Measurements from ENCODE around the gene TIMM50. TPM values are rescaled to one million over a fixed set of nuclear protein-coding genes. Genes with fewer than 3 reads are reported as not detected.

Gene TIMM50
- total and polyA plus RNA-seq, 2 of the 8 experiments (the other 6 are each of a cell fraction or from before 2014, with no cell fraction given): 155 to 187 TPM

DNA sequence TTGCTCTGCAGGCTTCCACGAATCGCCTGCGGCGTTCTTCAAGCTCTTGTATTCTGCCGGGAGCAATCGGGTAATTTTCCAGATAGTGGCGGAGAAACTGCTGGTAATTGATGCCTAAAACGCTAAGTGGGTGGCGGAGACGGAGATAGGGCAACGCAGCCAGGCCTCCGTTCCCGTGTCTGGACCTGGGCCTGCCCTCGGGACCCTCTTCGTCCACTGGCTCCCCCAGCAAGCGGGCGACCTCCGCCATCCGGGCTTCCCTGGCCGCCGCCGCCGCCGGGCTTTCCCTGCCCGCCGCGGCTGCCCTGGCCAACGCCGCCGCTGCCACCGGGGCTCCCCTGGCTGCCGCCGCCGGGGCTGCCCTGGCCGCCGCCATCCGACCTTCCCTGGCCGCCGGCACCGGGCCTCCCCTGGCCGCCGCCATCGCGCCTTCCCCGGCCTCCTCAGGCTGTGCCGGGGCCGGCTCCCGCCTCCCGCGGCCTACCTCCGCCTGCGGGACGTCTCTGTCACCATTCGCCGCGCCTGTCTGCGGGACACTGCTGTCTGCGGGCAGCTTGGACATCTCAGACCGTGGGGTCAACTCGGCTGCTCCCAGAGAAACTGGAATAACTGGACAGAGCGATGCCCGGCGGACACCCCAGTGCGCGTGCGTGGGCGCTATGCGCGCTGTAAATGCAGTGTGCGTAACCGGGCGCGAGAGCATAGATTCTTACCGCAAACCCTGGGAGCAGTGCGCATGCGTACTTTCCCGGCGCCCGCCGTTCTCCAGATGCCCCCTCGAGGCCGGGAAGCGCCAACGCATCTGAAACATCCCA, 59.1 kb downstream of the TIMM50 start, which contains the start of gene EID2:
Gene EID2 (minus strand): TSS at position 644 of the 815 bp plus-strand sequence. CDS start 82 bp downstream, at position 562.
- CTCF ChIA-PET (ENCODE audit: partially characterized antibody): interaction anchor here (0.7 to 3.6 kb wide), 16 partner anchors 8 to 874 kb away, joined by 3 to 15 read pairs (median 3); partner anchors contain the start of genes EID2B, LGALS13 and PRX
- peak within 1 kb of the TSS; percentile 6 for H2BK120ac ChIP-seq (replicated peaks; ENCODE audit: low read depth, low read length)
- TF ChIP-seq GTF2F1 (IDR thresholded peaks at IDR 0.05; ENCODE audit: borderline replicate concordance, low read depth, low read length) (peak; percentile 56; the same call in 1 of the 2 replicates), ASH2L (IDR thresholded peaks at IDR 0.05; ENCODE audit: low read length) (peak; percentile 72), RAD21 (IDR thresholded peaks at IDR 0.05 in 1 of 2, conservative IDR thresholded peaks at IDR 0.05 in 1 of 2; ENCODE audit: low read depth in 2 of 2, low read length in 2 of 2) (peak; percentile 46 to 54)
- TF ChIP-seq, protein P1, sequence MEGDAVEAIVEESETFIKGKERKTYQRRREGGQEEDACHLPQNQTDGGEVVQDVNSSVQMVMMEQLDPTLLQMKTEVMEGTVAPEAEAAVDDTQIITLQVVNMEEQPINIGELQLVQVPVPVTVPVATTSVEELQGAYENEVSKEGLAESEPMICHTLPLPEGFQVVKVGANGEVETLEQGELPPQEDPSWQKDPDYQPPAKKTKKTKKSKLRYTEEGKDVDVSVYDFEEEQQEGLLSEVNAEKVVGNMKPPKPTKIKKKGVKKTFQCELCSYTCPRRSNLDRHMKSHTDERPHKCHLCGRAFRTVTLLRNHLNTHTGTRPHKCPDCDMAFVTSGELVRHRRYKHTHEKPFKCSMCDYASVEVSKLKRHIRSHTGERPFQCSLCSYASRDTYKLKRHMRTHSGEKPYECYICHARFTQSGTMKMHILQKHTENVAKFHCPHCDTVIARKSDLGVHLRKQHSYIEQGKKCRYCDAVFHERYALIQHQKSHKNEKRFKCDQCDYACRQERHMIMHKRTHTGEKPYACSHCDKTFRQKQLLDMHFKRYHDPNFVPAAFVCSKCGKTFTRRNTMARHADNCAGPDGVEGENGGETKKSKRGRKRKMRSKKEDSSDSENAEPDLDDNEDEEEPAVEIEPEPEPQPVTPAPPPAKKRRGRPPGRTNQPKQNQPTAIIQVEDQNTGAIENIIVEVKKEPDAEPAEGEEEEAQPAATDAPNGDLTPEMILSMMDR (IDR thresholded peaks at IDR 0.05; ENCODE audit: control extremely low read depth in 1 of 3, insufficient read depth in 1 of 3, low read depth in 1 of 3, low read length in 3 of 3): peak; percentile 66 to 85 (median 74)
- TF ChIP-seq, protein P2, sequence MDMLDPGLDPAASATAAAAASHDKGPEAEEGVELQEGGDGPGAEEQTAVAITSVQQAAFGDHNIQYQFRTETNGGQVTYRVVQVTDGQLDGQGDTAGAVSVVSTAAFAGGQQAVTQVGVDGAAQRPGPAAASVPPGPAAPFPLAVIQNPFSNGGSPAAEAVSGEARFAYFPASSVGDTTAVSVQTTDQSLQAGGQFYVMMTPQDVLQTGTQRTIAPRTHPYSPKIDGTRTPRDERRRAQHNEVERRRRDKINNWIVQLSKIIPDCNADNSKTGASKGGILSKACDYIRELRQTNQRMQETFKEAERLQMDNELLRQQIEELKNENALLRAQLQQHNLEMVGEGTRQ (IDR thresholded peaks at IDR 0.05; ENCODE audit: low read length): no peak
- TF ChIP-seq, protein P3, sequence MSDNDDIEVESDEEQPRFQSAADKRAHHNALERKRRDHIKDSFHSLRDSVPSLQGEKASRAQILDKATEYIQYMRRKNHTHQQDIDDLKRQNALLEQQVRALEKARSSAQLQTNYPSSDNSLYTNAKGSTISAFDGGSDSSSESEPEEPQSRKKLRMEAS (IDR thresholded peaks at IDR 0.05): peak; percentile 75

More for the DNA sequence above, 59.1 kb downstream of the TIMM50 start, which contains the start of gene EID2:
- 1% methylated on average over 83 of the region's 84 CpGs; no CpG with 5 or more reads in 1 of the 2 experiments for WGBS, 2 experiments (ENCODE audit: extremely low coverage in 1 of 2, insufficient coverage in 1 of 2, insufficient read length in 1 of 2, insufficient replicate concordance in 2 of 2, low coverage in 1 of 2, low lambda C conversion rate in 2 of 2, missing lambda C conversion rate in 1 of 2)
- peaks cover 0 to 4% (median under 1%) of the 10 kb centered on the region in 4 experiments; a peak in 3 of 7 replicates for H3K4me1 ChIP-seq (replicated peaks in 1 of 4; ENCODE audit: control insufficient read depth in 3 of 4, insufficient read depth in 4 of 4, low read length in 3 of 4)
- H3K4me2 ChIP-seq (ENCODE audit: insufficient read depth in 1 of 2, low read depth in 2 of 2, low read length in 2 of 2): peak within 1 kb of the TSS; percentile 74 to 78
- peak within 1 kb of the TSS; percentile 40 for H3K56ac ChIP-seq (replicated peaks; ENCODE audit: insufficient read length, low read depth, low read length)
- no peaks in the 10 kb centered on the region for H3K36me3 ChIP-seq (ENCODE audit: control insufficient read depth in 2 of 4, insufficient read depth in 4 of 4, low read length in 3 of 4)
- H2BK5ac ChIP-seq (ENCODE audit: low read depth, low read length): peak within 1 kb of the TSS; percentile 78
- peak within 1 kb of the TSS; percentile 71 for H3K4ac ChIP-seq (replicated peaks; ENCODE audit: insufficient read length, low read depth, low read length)
- H3K9ac ChIP-seq (replicated peaks in 1 of 4; ENCODE audit: extremely low read depth in 1 of 4, low read depth in 3 of 4, low read length in 3 of 4): peak within 1 kb of the TSS; percentile 75 to 88 (median 83)
- no peaks in the 10 kb centered on the region for H3K27me3 ChIP-seq (replicated peaks in 1 of 4; ENCODE audit: control insufficient read depth in 3 of 4, extremely low read depth in 1 of 4, insufficient read depth in 3 of 4, low read length in 3 of 4)
- peak within 1 kb of the TSS; percentile 72 for H4K91ac ChIP-seq (replicated peaks; ENCODE audit: insufficient read length, low read length)
- POLR2A ChIA-PET (ENCODE audit: partially characterized antibody): interaction anchor here (0.6 to 2.1 kb wide), 13 partner anchors 8 to 116 kb away, joined by 3 to 13 read pairs (median 4); partner anchors contain the start of genes RPS16 and SELENOV
- peak within 1 kb of the TSS; percentile 43 for H2AFZ ChIP-seq (ENCODE audit: low read length)
- H3K18ac ChIP-seq (ENCODE audit: extremely low read depth, low read length): peak within 1 kb of the TSS; percentile 97
- peak within 1 kb of the TSS; percentile 80 for H4K5ac ChIP-seq (ENCODE audit: insufficient read length, low read depth, low read length)
- H2BK20ac ChIP-seq (ENCODE audit: low read length): no peak within 1 kb of the TSS
- H3K79me1 ChIP-seq (ENCODE audit: low read depth, low read length): no peaks in the 10 kb centered on the region
- no peak within 1 kb of the TSS for H2BK15ac ChIP-seq (ENCODE audit: low read length)
- FAIRE-seq (no peak), DNase-seq (ENCODE audit: low read depth in 1 of 2, low spot score in 2 of 2) (peak in 1 of 2 experiments; percentile 96)
- no peak within 1 kb of the TSS for H3K14ac ChIP-seq (ENCODE audit: insufficient read length)
- H3K27ac ChIP-seq (ENCODE audit: low read depth, low read length): peak within 1 kb of the TSS; percentile 84
- peak within 1 kb of the TSS; percentile 85 for H4K8ac ChIP-seq (ENCODE audit: extremely low read depth, insufficient read depth, low read length)
- H2AK5ac ChIP-seq (ENCODE audit: low read depth, low read length): no peak within 1 kb of the TSS
- no peaks in the 10 kb centered on the region for H4K20me1 ChIP-seq (replicated peaks in 1 of 2; ENCODE audit: control insufficient read depth in 1 of 2, insufficient read depth in 2 of 2, low read length in 2 of 2)
- no peaks in the 10 kb centered on the region for H3K9me3 ChIP-seq (ENCODE audit: insufficient read depth in 2 of 2, low read depth in 1 of 2, low read length in 1 of 2)
- peak within 1 kb of the TSS; percentile 70 to 94 (median 92) for H3K4me3 ChIP-seq (ENCODE audit: extremely low read depth in 1 of 4, insufficient read depth in 2 of 4, low read depth in 3 of 4, low read length in 4 of 4)
- H3K23me2 ChIP-seq (ENCODE audit: low read depth, low read length): peaks cover 2% of the 10 kb centered on the region
- peak within 1 kb of the TSS; percentile 1 for H3K23ac ChIP-seq (ENCODE audit: insufficient read length)
- H2BK12ac ChIP-seq (ENCODE audit: low read depth, low read length): no peak within 1 kb of the TSS; the same call in 1 of the 2 replicates
- peaks cover 0 to 14% of the 10 kb centered on the region in 2 experiments; a peak in 2 of 4 replicates for H3K79me2 ChIP-seq (ENCODE audit: control insufficient read depth in 1 of 2, insufficient read depth in 2 of 2, low read length in 2 of 2)

All from H1 (cell line).